SK-N-SH (cell line): Measurements from ENCODE around the gene ATOSB. TPM values are rescaled to one million over a fixed set of nuclear protein-coding genes. Genes with fewer than 3 reads are reported as not detected.
"Not testable (repeated sequence)": the region's sequence is repeated elsewhere in the genome, so short reads cannot be mapped to it uniquely, and the experiment has no call there.

Source experiments
- CTCF ChIA-PET: fragments of 300-600, 350-600 bp; formaldehyde crosslinking; extraction: SDS; loops from one replicate; lab custom pipeline; 2021; lab: Yijun Ruan, JAX
- POLR2A ChIA-PET: fragments of 350-600 bp; sonication (Branson Sonifier 250); formaldehyde crosslinking; extraction: SDS; loops from one replicate; lab custom pipeline; 2020; ENCODE audit warnings: antibody characterized with exemption, inconsistent platforms; lab: Yijun Ruan, JAX
- DNase-seq: peaks from one replicate; pipeline ENCODE4 v3.0.0; 2012
- H2AFZ ChIP-seq: fragments of 200-600 bp; sonication (generic); 2 replicates; pipeline ENCODE4 v1.8.1; 2016; ENCODE audit warnings: antibody characterized with exemption, mild to moderate bottlenecking, low read depth
- H3F3A ChIP-seq: fragments of 200-600 bp; sonication (generic); replicated peaks from 2 replicates; pipeline ENCODE3; 2016; ENCODE audit warnings: antibody characterized with exemption, mild to moderate bottlenecking; ENCODE audit not compliant: insufficient read depth
- H3K27ac ChIP-seq, 2 experiments: fragments of 200-500 bp in 1 of 2; fragments of 200-600 bp in 1 of 2; sonication (Bioruptor generic) in 1 of 2; sonication (generic), shearing (Covaris generic) in 1 of 2; 2 replicates each; pipeline versions ENCODE4 v1.5.1 to v1.6.1; 2014 to 2016; ENCODE audit warnings: low read depth in 2 of 2, inconsistent platforms in 1 of 2, low read length in 1 of 2, mild to moderate bottlenecking in 1 of 2, mixed read lengths in 1 of 2
- H3K27me3 ChIP-seq: fragments of 200-600 bp; sonication (generic), shearing (Covaris generic); 2 replicates; pipeline ENCODE4 v1.6.1; 2016; ENCODE audit warnings: mixed run types; ENCODE audit not compliant: insufficient read depth
- H3K36me3 ChIP-seq, 2 experiments: fragments of 200-500 bp in 1 of 2; fragments of 200-600 bp in 1 of 2; sonication (Bioruptor generic) in 1 of 2; sonication (generic) in 1 of 2; replicated peaks in 1 of 2; 2 replicates each; pipeline versions ENCODE3 to v1.5.1; 2014 to 2016; ENCODE audit warnings: low read length in 1 of 2, mild to moderate bottlenecking in 1 of 2; ENCODE audit not compliant: insufficient read depth in 2 of 2, control insufficient read depth in 1 of 2
- H3K4me1 ChIP-seq, 2 experiments: fragments of 200-500 bp in 1 of 2; fragments of 200-600 bp in 1 of 2; sonication (Bioruptor generic) in 1 of 2; sonication (generic), shearing (Covaris generic) in 1 of 2; 2 replicates each; pipeline versions ENCODE4 v1.5.1 to v1.6.1; 2014 to 2016; ENCODE audit warnings: low read depth in 1 of 2, low read length in 1 of 2, mixed run types in 1 of 2; ENCODE audit not compliant: insufficient read depth in 2 of 2, control insufficient read depth in 1 of 2
- H3K4me2 ChIP-seq: fragments of 200-600 bp; sonication (generic), shearing (Covaris generic); 2 replicates; pipeline ENCODE4 v1.6.1; 2017; ENCODE audit warnings: mixed run types
- H3K4me3 ChIP-seq, 2 experiments: fragments of 200-500 bp in 1 of 2; fragments of 200-600 bp in 1 of 2; sonication (Bioruptor generic) in 1 of 2; sonication (generic), shearing (Covaris generic) in 1 of 2; 2 replicates each; pipeline versions ENCODE4 v1.5.1 to v1.8.1; 2014 to 2016; ENCODE audit warnings: low read depth in 2 of 2, inconsistent platforms in 1 of 2, low read length in 1 of 2, mild to moderate bottlenecking in 1 of 2, mixed read lengths in 1 of 2, moderate library complexity in 1 of 2
- H3K79me2 ChIP-seq: fragments of 200-600 bp; sonication (generic); 2 replicates; pipeline ENCODE4 v1.8.1; 2017; ENCODE audit warnings: mild to moderate bottlenecking; ENCODE audit not compliant: insufficient read depth
- H3K9ac ChIP-seq: fragments of 200-600 bp; sonication (generic); 2 replicates; pipeline ENCODE4 v1.6.1; 2017; ENCODE audit warnings: mixed run types
- H3K9me2 ChIP-seq: fragments of 200-600 bp; sonication (generic); 2 replicates; pipeline ENCODE4 v1.6.1; 2017; ENCODE audit warnings: mixed run types
- H3K9me3 ChIP-seq: fragments of 200-600 bp; sonication (generic); 2 replicates; pipeline ENCODE4 v1.6.1; 2017; ENCODE audit warnings: mixed run types, mild to moderate bottlenecking, moderate library complexity
- H4K20me1 ChIP-seq: fragments of 200-600 bp; sonication (generic); 2 replicates; pipeline ENCODE4 v1.6.1; 2017; ENCODE audit warnings: mild to moderate bottlenecking, mixed run types; ENCODE audit not compliant: insufficient read depth
- EP300 ChIP-seq, 2 experiments: IDR thresholded peaks; 2 replicates each; pipeline versions ENCODE4 v1.4.0 to v1.6.1; 2012; ENCODE audit warnings: borderline replicate concordance in 1 of 2, low read depth in 1 of 2, low read length in 1 of 2
- FOXM1 ChIP-seq: IDR thresholded peaks from 2 replicates; pipeline ENCODE4 v1.4.0; 2012; ENCODE audit warnings: low read depth, mild to moderate bottlenecking
- GATA2 ChIP-seq: sonication (generic); formaldehyde crosslinking; IDR thresholded peaks from 2 replicates; pipeline ENCODE4 v1.5.0; 2020; ENCODE audit warnings: mild to moderate bottlenecking, missing genetic modification reagents
- MEF2A ChIP-seq: IDR thresholded peaks from 2 replicates; pipeline ENCODE4 v1.4.0; 2012; ENCODE audit warnings: low read depth, borderline replicate concordance
- NFIC ChIP-seq: IDR thresholded peaks from 2 replicates; pipeline ENCODE4 v1.4.0; 2012; ENCODE audit warnings: borderline replicate concordance
- NRF1 ChIP-seq: IDR thresholded peaks from 2 replicates; pipeline ENCODE4 v1.6.1; 2012; ENCODE audit warnings: low read depth, mild to moderate bottlenecking, low read length
- RFX5 ChIP-seq: IDR thresholded peaks from 2 replicates; pipeline ENCODE4 v1.6.1; 2012; ENCODE audit warnings: mild to moderate bottlenecking, improper control_type of control experiment, low read length
- SMC3 ChIP-seq: IDR thresholded peaks from 2 replicates; pipeline ENCODE4 v1.6.1; 2012; ENCODE audit warnings: low read depth, low read length, improper control_type of control experiment
- TCF12 ChIP-seq: IDR thresholded peaks from 2 replicates; pipeline ENCODE4 v1.4.0; 2012
- WGBS: methylation state at CpG from one replicate; pipeline ENCODE4 v1.1.6; 2017; ENCODE audit warnings: low lambda C conversion rate; 5-methylcytosine and 5-hydroxymethylcytosine counted together
- polyA plus RNA-seq, 3 experiments: library from polyadenylated mRNA; depleted of rRNA; stranded (reverse); fragments of >200 nt; gene quantifications; 2 replicates each; pipeline ENCODE4 v1.2.3, GENCODE V29; 2012
- TF ChIP-seq, protein P1 (sequence below): fragments of 200-600 bp; sonication (generic); IDR thresholded peaks from 2 replicates; pipeline ENCODE4 v1.6.1; 2017; ENCODE audit warnings: antibody characterized with exemption, mild to moderate bottlenecking, moderate library complexity
- TF ChIP-seq, protein P2 (sequence below): IDR thresholded peaks from 2 replicates; pipeline ENCODE4 v1.4.0; 2012; ENCODE audit warnings: low read depth, borderline replicate concordance
- TF ChIP-seq, protein P3 (sequence below): IDR thresholded peaks from 2 replicates; pipeline ENCODE4 v1.4.0; 2012; ENCODE audit warnings: low read depth, borderline replicate concordance
- TF ChIP-seq, protein P4 (sequence below): fragments of 150-350 bp; IDR thresholded peaks from 2 replicates; pipeline ENCODE4 v1.6.1; 2016; ENCODE audit warnings: mild to moderate bottlenecking, low read depth, low read length

Gene ATOSB
- polyA plus RNA-seq, 1 of the 3 experiments (the other 2 are of a cell fraction) = 42.6 TPM

DNA sequence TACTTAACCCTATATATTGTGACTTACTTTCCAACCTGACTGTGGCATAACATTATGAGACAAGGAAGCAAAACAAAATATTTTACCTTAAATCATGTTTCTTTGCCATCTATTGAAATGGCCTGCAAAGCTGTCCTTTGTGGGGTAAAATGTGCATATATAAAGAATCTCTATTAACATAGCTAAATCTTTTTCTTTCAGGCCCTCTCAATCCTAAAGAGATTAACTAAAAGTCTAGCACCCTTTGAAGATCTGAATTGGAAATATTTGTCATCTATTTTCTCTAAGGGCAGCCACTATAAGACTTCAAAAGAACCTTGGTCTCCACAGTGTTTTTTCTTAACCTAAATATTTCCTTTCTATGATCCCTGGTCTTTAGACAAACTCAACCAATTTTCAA lies 41.1 kb upstream of the ATOSB start (continued):
- TF ChIP-seq, protein P1, sequence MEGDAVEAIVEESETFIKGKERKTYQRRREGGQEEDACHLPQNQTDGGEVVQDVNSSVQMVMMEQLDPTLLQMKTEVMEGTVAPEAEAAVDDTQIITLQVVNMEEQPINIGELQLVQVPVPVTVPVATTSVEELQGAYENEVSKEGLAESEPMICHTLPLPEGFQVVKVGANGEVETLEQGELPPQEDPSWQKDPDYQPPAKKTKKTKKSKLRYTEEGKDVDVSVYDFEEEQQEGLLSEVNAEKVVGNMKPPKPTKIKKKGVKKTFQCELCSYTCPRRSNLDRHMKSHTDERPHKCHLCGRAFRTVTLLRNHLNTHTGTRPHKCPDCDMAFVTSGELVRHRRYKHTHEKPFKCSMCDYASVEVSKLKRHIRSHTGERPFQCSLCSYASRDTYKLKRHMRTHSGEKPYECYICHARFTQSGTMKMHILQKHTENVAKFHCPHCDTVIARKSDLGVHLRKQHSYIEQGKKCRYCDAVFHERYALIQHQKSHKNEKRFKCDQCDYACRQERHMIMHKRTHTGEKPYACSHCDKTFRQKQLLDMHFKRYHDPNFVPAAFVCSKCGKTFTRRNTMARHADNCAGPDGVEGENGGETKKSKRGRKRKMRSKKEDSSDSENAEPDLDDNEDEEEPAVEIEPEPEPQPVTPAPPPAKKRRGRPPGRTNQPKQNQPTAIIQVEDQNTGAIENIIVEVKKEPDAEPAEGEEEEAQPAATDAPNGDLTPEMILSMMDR = no peak
- no peak for TF ChIP-seq FOXM1
- TF ChIP-seq, protein P2, sequence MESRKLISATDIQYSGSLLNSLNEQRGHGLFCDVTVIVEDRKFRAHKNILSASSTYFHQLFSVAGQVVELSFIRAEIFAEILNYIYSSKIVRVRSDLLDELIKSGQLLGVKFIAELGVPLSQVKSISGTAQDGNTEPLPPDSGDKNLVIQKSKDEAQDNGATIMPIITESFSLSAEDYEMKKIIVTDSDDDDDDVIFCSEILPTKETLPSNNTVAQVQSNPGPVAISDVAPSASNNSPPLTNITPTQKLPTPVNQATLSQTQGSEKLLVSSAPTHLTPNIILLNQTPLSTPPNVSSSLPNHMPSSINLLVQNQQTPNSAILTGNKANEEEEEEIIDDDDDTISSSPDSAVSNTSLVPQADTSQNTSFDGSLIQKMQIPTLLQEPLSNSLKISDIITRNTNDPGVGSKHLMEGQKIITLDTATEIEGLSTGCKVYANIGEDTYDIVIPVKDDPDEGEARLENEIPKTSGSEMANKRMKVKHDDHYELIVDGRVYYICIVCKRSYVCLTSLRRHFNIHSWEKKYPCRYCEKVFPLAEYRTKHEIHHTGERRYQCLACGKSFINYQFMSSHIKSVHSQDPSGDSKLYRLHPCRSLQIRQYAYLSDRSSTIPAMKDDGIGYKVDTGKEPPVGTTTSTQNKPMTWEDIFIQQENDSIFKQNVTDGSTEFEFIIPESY = no peak
- no peak for TF ChIP-seq GATA2 (CRISPR knock-in tag)

DNA sequence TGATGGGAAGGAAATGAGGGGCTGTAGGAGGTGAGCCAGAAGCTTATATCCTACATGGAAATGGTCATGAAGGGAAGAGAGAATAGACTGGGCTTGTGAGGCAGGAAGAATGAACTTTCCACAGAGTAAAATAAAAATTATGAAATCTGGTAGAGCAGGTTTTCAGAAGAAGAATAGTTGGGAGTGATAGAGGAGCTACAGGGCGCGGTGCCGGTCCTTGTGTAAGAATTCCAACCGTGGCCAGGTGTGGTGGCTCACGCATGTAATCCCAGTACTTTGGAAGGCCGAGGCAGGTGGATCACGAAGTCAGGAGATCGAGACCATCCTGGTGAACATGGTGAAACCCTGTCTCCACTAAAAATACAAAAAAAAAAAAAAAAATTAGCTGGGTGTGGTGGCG lies 37.3 kb upstream of the ATOSB start:
- CTCF ChIA-PET = no interaction called here
- Histone ChIP-seq H3K4me1 (no peaks in the 10 kb centered on the region), H3K79me2 (no peaks in the 10 kb centered on the region), H3K27me3 (no peaks in the 10 kb centered on the region), H3K27ac (no peak overlapping the region), H3K9me2 (no peaks in the 10 kb centered on the region), H3K9me3 (no peaks in the 10 kb centered on the region), H4K20me1 (no peaks in the 10 kb centered on the region), H3K4me2 (no peak overlapping the region), H3K9ac (no peak overlapping the region), H3F3A (no peaks in the 10 kb centered on the region), H3K4me3 (no peak overlapping the region), H2AFZ (no peak overlapping the region), H3K36me3 (no peaks in the 10 kb centered on the region)
- TF ChIP-seq SMC3 = no peak
- no peak for TF ChIP-seq NRF1
- TF ChIP-seq FOXM1 = no peak
- TF ChIP-seq, protein P3, sequence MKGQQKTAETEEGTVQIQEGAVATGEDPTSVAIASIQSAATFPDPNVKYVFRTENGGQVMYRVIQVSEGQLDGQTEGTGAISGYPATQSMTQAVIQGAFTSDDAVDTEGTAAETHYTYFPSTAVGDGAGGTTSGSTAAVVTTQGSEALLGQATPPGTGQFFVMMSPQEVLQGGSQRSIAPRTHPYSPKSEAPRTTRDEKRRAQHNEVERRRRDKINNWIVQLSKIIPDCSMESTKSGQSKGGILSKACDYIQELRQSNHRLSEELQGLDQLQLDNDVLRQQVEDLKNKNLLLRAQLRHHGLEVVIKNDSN = no peak
- TF ChIP-seq NFIC = no peak
- TF ChIP-seq, protein P1 = no peak
- no peak for TF ChIP-seq EP300 (IDR thresholded peaks at IDR 0.05; ENCODE audit: borderline replicate concordance in 1 of 2, low read depth in 1 of 2, low read length in 1 of 2)
- TF ChIP-seq MEF2A = no peak
- TF ChIP-seq RFX5 = no peak
- TF ChIP-seq, protein P4, sequence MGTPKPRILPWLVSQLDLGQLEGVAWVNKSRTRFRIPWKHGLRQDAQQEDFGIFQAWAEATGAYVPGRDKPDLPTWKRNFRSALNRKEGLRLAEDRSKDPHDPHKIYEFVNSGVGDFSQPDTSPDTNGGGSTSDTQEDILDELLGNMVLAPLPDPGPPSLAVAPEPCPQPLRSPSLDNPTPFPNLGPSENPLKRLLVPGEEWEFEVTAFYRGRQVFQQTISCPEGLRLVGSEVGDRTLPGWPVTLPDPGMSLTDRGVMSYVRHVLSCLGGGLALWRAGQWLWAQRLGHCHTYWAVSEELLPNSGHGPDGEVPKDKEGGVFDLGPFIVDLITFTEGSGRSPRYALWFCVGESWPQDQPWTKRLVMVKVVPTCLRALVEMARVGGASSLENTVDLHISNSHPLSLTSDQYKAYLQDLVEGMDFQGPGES = no peak
- TF ChIP-seq TCF12 = no peak
- DNase-seq = no peak
- POLR2A ChIA-PET = no interaction called here
- WGBS = 43% methylated on average over 9 of the region's 9 CpGs

DNA sequence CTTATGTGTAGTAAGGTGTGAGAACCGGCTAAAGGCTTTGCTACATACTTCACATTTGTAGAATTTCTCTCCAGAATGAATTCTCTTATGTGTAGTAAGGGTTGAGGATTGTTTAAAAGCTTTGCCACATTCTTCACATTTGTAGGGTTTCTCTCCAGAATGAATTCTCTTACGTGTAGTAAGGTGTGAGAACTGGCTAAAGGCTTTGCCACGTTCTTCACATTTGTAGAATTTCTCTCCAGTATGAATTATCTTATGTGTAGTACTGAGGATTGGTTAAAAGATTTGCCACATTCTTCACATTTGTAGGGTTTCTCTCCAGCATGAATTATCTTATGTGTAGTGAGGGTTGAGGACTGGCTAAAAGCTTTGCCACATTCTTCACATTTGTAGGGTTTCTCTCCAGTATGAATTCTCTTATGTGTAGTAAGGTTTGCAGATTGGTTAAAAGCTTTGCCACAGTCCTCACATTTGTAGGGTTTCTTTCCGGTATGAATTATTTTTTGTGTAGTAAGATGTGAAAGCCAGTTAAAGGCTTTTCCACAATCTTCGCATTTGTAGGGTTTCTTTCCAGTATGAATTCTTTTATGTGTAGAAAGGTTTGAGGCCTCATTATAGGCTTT lies 32.4 kb upstream of the ATOSB start:
- H3K9me3 ChIP-seq, H3F3A ChIP-seq, H3K9me2 ChIP-seq, H3K4me3 ChIP-seq, H2AFZ ChIP-seq, DNase-seq, H3K4me1 ChIP-seq, H3K27me3 ChIP-seq, H3K9ac ChIP-seq, H3K27ac ChIP-seq, H4K20me1 ChIP-seq, H3K79me2 ChIP-seq, H3K4me2 ChIP-seq, H3K36me3 ChIP-seq, CTCF ChIA-PET, POLR2A ChIA-PET: not testable (repeated sequence)
- WGBS = 24% methylated on average over 5 of the region's 5 CpGs
